ENCODE results near the gene LSM14B.

DNA sequence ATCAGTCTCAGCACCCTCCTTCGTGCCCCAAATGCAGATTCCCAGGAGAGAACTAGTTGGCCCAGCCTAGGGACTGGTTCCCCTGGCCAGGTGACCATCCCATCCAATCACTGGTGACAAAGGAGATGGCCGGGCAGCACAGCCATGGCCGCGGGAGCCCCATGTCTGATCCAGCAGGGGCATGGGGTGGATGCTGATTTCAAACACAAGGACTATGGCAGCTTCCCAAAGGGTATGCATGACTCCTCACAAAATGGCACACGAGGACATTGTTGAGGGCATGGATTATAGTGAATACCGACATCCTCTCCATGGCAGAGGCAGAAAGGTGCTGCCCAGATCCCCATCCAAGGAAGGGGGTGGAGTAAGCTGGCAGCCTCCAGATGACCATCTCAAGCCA is 9.9 kb upstream of the LSM14B start:
- TF ChIP-seq, protein P1, sequence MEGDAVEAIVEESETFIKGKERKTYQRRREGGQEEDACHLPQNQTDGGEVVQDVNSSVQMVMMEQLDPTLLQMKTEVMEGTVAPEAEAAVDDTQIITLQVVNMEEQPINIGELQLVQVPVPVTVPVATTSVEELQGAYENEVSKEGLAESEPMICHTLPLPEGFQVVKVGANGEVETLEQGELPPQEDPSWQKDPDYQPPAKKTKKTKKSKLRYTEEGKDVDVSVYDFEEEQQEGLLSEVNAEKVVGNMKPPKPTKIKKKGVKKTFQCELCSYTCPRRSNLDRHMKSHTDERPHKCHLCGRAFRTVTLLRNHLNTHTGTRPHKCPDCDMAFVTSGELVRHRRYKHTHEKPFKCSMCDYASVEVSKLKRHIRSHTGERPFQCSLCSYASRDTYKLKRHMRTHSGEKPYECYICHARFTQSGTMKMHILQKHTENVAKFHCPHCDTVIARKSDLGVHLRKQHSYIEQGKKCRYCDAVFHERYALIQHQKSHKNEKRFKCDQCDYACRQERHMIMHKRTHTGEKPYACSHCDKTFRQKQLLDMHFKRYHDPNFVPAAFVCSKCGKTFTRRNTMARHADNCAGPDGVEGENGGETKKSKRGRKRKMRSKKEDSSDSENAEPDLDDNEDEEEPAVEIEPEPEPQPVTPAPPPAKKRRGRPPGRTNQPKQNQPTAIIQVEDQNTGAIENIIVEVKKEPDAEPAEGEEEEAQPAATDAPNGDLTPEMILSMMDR (IDR thresholded peaks at IDR 0.05), result no peak
- no peak for TF ChIP-seq POLR2A (IDR thresholded peaks at IDR 0.05)

All from testis (tissue), 2 donors.